NCI-H2227 treated with DMSO at 0.1 percent for 48 hours (cell line): ENCODE results near the gene ALG5.

Experiments used
- DNase-seq: peaks from one replicate; lab custom pipeline; 2025; lab: John Stamatoyannopoulos, UW

ALG5 gene, protein sequence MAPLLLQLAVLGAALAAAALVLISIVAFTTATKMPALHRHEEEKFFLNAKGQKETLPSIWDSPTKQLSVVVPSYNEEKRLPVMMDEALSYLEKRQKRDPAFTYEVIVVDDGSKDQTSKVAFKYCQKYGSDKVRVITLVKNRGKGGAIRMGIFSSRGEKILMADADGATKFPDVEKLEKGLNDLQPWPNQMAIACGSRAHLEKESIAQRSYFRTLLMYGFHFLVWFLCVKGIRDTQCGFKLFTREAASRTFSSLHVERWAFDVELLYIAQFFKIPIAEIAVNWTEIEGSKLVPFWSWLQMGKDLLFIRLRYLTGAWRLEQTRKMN

GRCh38 chr13:36999054-36999714, at the start of gene ALG5:
Gene ALG5, minus strand, starts transcription at chr13:36999340. Its CDS starts 40 bp downstream, at chr13:36999300.
- peak; percentile 67 for DNase-seq

DNA sequence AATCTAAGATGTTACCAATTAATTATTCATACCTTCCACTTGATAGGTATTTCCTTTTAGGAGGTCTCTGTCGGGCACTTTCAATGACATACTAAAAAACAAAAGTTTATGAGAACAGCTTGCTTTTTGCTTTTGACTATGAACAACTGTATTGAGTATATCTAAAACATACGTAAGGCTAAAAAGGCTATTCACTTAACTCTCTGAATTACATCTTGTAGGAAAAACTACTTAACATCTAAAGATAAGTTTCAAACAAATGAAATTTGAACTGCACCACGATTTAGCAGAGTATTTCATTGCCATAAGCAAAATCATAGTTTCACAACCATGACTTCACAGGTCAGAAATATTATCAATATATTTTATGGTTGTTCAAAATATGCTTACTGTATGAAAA, 48.7 kb upstream of the ALG5 start:
- DNase-seq = no peak

GRCh38 chr13:37047032-37047431, 47.9 kb upstream of the ALG5 start:
- DNase-seq = peak; percentile 56

- DNase-seq = no peak
Measured at GRCh38 chr13:37046062-37046461, 46.9 kb upstream of the ALG5 start.

DNA sequence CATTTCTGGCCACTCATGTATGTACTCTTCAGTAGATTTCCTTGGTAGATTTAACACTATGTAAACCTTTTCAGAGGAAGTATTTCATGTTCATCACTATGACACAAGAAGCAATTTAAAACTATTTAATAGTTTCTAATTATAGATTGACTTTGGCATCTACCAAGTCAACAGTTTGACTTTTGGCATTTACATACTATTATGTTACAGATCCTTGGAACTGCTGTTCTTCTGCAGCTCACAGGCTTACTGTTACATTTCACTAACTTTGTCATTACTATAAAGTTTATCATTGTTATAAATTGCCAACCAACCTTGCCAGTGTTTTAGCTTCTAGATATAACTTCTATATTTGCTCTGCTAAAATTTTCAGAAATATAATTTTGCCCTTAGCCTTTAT, 41.6 kb upstream of the ALG5 start:
- DNase-seq = no peak

GRCh38 chr13:37039896-37040295, 40.8 kb upstream of the ALG5 start:
- no peak for DNase-seq

DNA sequence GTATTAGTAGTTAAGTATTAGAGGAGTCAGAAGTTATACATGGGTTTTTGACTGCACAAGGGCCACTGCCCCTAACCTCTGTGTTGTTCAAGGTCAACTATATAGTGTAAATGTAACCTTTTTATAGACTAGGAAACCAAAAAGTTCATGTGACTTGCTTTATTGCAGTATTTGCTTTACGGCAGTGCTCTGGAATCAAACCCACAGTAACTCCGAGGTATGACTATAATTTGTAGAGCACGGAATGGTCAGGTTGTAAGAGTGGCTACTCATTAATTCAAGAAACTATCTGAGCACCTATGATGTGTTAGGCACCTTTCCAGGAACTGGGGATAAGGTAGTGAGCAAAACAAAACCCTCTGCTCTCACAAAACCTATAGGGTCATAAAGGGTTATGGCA, 38.1 kb upstream of the ALG5 start:
- no peak for DNase-seq

- DNase-seq = no peak
Measured at GRCh38 chr13:37029617-37030016, 30.5 kb upstream of the ALG5 start.

DNA sequence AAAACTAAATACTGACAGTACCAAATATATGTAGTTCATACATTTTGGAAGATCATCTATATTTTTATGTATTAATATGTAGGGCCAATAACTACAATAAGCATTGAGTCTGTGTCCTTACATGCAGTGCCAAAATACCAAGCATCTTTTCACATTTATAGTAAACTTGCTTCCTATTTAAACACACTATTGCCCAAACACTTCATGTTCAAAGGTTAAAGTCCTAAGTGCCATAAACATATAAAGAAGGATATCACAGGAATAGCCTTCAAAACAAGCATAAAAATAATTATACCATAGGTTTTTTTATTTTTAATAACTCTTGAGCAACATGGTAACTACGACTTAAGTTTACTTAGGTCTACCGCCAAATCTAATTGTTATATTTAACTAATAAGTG, 28.5 kb upstream of the ALG5 start:
- DNase-seq = no peak

DNA sequence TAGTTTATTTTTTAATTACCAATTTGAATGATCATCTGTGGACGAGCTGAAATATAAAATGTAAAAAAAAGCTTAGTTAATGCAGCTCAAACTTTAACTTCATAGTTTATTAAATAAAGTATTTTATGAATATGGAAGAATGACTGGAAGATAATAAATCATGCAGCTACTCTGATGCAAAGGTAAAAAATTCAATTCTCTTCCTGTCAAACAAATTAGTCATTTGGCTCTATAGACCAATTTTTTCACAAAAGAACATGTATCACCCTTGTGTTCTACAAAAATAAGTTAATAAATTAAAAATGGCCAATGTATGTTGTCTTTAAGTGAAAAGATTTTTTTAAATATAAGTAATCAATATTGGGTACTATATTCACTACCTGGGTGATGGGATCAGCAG, 27.6 kb upstream of the ALG5 start:
- no peak for DNase-seq

- DNase-seq = no peak
Measured at GRCh38 chr13:37023871-37024270, 24.7 kb upstream of the ALG5 start.

GRCh38 chr13:37014609-37015008, 15.5 kb upstream of the ALG5 start:
- no peak for DNase-seq

GRCh38 chr13:37011788-37012187, 12.6 kb upstream of the ALG5 start:
- DNase-seq = no peak

DNA sequence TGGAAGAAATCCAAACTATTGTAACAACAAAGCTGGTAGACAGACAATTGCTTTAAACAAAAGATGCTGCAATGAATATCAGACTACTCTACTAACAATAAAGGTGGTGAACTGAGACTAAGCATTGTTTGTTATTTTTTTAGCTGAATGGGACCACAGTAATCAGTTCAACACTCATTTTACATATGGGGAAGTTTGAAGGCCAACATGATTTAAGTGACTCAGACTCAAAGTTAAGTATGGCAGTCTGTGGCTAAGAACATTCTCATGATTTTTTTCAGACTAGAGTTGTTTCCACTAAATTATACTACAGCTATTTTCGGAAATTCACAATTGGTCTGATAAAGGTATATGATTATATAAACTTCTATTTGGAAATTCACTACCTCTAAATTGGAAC, 11.9 kb upstream of the ALG5 start:
- DNase-seq = no peak

DNA sequence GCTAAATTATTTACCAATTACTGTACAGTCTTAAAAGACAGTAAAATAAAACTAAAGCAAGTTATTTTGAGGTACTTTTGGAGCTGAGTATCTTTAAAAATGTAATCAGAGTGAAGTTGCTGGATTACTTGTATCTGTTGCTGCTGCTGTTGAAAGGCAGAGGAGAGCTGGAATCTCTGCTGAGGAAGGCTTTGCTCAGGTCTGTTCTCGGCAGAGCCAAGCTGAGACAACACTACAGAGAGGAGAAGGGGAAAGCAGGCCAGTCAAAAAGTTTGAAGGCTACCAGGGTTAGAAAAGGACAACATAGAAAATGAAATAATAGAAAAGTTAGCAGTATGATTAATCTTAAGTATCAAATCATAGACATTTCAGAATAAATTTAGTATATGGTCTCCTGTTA, 11.3 kb upstream of the ALG5 start:
- DNase-seq = no peak

- no peak for DNase-seq
Measured at GRCh38 chr13:37009692-37010091, 10.6 kb upstream of the ALG5 start.

- peak; percentile 27 for DNase-seq
Measured at GRCh38 chr13:37001921-37002250, 2.7 kb upstream of the ALG5 start.

GRCh38 chr13:36998624-36999041, 507 bp downstream of the ALG5 start:
- no peak for DNase-seq

DNA sequence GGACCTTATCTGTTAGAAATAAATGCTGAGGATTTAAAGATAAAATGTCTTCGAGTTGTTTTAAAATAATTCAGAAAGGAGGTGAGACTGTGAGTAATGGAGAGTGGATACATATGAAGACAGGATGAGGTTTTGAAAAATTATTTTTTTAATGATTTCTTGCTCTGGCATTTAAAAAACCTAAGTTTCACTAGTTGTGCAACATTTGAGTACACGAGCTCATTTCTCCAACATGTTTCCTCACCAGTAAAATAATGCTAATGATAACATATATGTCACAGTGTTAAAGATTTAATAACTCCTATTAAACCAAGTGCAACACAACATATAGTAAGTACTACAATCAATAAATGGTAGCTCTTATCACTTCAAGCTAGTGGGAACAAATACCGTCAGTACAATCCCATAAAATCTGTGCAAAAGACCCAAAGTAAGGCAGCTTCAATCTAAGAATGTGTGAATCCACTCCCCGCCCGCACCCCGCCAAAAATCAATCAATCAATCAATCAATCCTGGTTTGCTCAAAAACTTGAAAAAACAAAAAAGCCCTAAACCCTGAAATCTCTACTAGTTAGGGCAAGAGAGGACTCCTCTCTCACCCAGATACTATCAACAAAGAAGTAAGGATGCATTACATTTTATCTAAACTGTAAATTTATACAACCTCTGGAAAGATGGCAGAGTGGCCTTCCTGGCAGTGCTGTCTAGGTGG, 1.3 kb downstream of the ALG5 start:
- no peak for DNase-seq

DNA sequence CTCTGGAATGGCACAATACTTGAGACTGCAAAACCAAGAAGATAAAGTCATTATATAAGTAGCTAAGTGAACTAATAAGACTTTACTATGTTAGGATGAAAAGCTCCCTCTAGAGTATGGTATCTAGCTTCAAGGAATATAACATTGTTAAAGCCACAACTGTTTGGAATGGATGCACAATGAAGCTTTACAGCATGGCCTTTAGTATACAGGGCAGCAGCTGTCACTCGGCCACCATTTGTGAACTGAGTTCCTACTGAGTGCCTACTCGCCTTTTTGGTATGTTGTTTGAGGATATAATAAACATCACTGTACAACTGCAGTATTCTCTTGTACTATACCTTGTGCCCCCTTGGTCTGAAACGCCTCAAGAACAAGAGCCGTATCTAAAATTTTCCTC, 6.8 kb downstream of the ALG5 start:
- DNase-seq = no peak

- no peak for DNase-seq
Measured at GRCh38 chr13:36986462-36987240, 12.5 kb downstream of the ALG5 start.

GRCh38 chr13:36981156-36981743, 17.9 kb downstream of the ALG5 start:
- DNase-seq = peak; percentile 14
